ENCODE data around the gene CD1D.

DNA sequence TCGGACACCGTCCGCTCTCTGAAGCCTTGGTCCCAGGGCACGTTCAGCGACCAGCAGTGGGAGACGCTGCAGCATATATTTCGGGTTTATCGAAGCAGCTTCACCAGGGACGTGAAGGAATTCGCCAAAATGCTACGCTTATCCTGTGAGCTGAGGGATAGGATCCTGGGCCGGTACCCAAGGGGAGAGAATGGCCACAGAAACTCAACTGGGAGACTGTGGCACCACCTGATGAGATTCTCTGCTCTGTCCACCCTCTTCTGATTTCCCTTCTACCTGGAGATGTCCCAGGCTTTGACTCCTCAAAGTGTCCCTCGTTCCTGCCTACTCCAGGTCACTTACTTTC, 855 bp downstream of the CD1D start:
- TF ChIP-seq CTCF (IDR thresholded peaks at IDR 0.05) (no peak), POLR2A (IDR thresholded peaks at IDR 0.05) (no peak)

Data from sigmoid colon (tissue), 3 donors.